ENCODE measurements around the gene TOR4A.

Gene TOR4A

GRCh38 chr9:137273611-137274320 lies 3.8 kb upstream of the TOR4A start:
- DNase-seq = no peak
- H3K27me3 ChIP-seq (ENCODE audit: insufficient read depth, low read depth, severe bottlenecking) = no peaks in the 10 kb centered on the region
- H3K9me3 ChIP-seq (ENCODE audit: severe bottlenecking) = no peaks in the 10 kb centered on the region
- peaks cover 6% of the 10 kb centered on the region for H3K36me3 ChIP-seq
- peak overlapping the region; percentile 77 for H3K27ac ChIP-seq
- H3K4me3 ChIP-seq (ENCODE audit: low read depth, low read length) = no peak overlapping the region
- no peak for TF ChIP-seq CTCF (IDR thresholded peaks at IDR 0.05; ENCODE audit: low read depth, low read length)

GRCh38 chr9:137275203-137275587 lies 2.3 kb upstream of the TOR4A start:
- Histone ChIP-seq H3K9me3 (ENCODE audit: severe bottlenecking) (no peaks in the 10 kb centered on the region), H3K4me3 (ENCODE audit: low read depth, low read length) (no peak overlapping the region), H3K27ac (peak overlapping the region; percentile 98), H3K27me3 (ENCODE audit: insufficient read depth, low read depth, severe bottlenecking) (no peaks in the 10 kb centered on the region), H3K36me3 (peaks cover 20% of the 10 kb centered on the region)
- TF ChIP-seq CTCF (IDR thresholded peaks at IDR 0.05; ENCODE audit: low read depth, low read length) = no peak
- DNase-seq = no peak

- H3K9me3 ChIP-seq (ENCODE audit: severe bottlenecking) = no peaks in the 10 kb centered on the region
- H3K27ac ChIP-seq = peak overlapping the region; percentile 98
- DNase-seq = no peak
- H3K27me3 ChIP-seq (ENCODE audit: insufficient read depth, low read depth, severe bottlenecking) = no peaks in the 10 kb centered on the region
- TF ChIP-seq CTCF (IDR thresholded peaks at IDR 0.05; ENCODE audit: low read depth, low read length) = no peak
- H3K4me3 ChIP-seq (ENCODE audit: low read depth, low read length) = no peak overlapping the region
- H3K36me3 ChIP-seq = peaks cover 20% of the 10 kb centered on the region
Observed at GRCh38 chr9:137275588-137276472, 1.7 kb upstream of the TOR4A start.

GRCh38 chr9:137276473-137277328 lies 825 bp upstream of the TOR4A start:
- peak overlapping the region; percentile 31 for H3K4me3 ChIP-seq (ENCODE audit: low read depth, low read length)
- peaks cover 20% of the 10 kb centered on the region for H3K36me3 ChIP-seq
- H3K27ac ChIP-seq = peak overlapping the region; percentile 98
- no peak for TF ChIP-seq CTCF (IDR thresholded peaks at IDR 0.05; ENCODE audit: low read depth, low read length)
- H3K9me3 ChIP-seq (ENCODE audit: severe bottlenecking) = no peaks in the 10 kb centered on the region
- peak; percentile 73 for DNase-seq
- H3K27me3 ChIP-seq (ENCODE audit: insufficient read depth, low read depth, severe bottlenecking) = no peaks in the 10 kb centered on the region

- TF ChIP-seq CTCF (IDR thresholded peaks at IDR 0.05; ENCODE audit: low read depth, low read length) = no peak
- DNase-seq = no peak
- peak overlapping the region; percentile 98 for H3K27ac ChIP-seq
Observed at GRCh38 chr9:137278061-137278701, 655 bp downstream of the TOR4A start.

More at GRCh38 chr9:137278061-137278701, 655 bp downstream of the TOR4A start:
- H3K36me3 ChIP-seq = peaks cover 15% of the 10 kb centered on the region
- H3K9me3 ChIP-seq (ENCODE audit: severe bottlenecking) = no peaks in the 10 kb centered on the region
- H3K27me3 ChIP-seq (ENCODE audit: insufficient read depth, low read depth, severe bottlenecking) = no peaks in the 10 kb centered on the region
- H3K4me3 ChIP-seq (ENCODE audit: low read depth, low read length) = peak overlapping the region; percentile 31

Measured in WERI-Rb-1 (cell line).